HEK293 (cell line): ENCODE data around the gene STPG2.

Experiments used
- TCF7L2 ChIP-seq: IDR thresholded peaks from 2 replicates; pipeline ENCODE4 v1.6.1; 2011; ENCODE audit warnings: low read depth, mild to moderate bottlenecking, inconsistent platforms, low read length, moderate library complexity, borderline replicate concordance
- ZBTB1 ChIP-seq: fragments of 450-650 bp; formaldehyde crosslinking; IDR thresholded peaks from 2 replicates; pipeline ENCODE4 v1.5.1; 2016; ENCODE audit warnings: missing biosample characterization, missing genetic modification characterization
- ZFP37 ChIP-seq: fragments of 450-650 bp; formaldehyde crosslinking; IDR thresholded peaks from 2 replicates; pipeline ENCODE4 v1.5.1; 2016; ENCODE audit warnings: missing biosample characterization, missing genetic modification characterization
- ZNF121 ChIP-seq: fragments of 450-650 bp; formaldehyde crosslinking; IDR thresholded peaks from 2 replicates; pipeline ENCODE4 v1.5.1; 2016; ENCODE audit warnings: missing biosample characterization, missing genetic modification characterization
- ZNF214 ChIP-seq: fragments of 450-650 bp; formaldehyde crosslinking; IDR thresholded peaks from 2 replicates; pipeline ENCODE4 v1.5.1; 2017; ENCODE audit warnings: missing biosample characterization, mild to moderate bottlenecking, missing genetic modification characterization, borderline replicate concordance
- ZNF302 ChIP-seq: fragments of 450-650 bp; formaldehyde crosslinking; IDR thresholded peaks from 2 replicates; pipeline ENCODE4 v1.5.1; 2016; ENCODE audit warnings: missing biosample characterization, missing genetic modification characterization, low read depth
- TF ChIP-seq, protein P1 (sequence below): fragments of 450-650 bp; formaldehyde crosslinking; IDR thresholded peaks from 2 replicates; pipeline ENCODE4 v1.5.1; 2016; ENCODE audit warnings: missing biosample characterization, missing genetic modification characterization
- TF ChIP-seq, protein P2 (sequence below): fragments of 450-650 bp; formaldehyde crosslinking; IDR thresholded peaks from 2 replicates; pipeline ENCODE4 v1.5.1; 2016; ENCODE audit warnings: missing biosample characterization, missing genetic modification characterization

DNA sequence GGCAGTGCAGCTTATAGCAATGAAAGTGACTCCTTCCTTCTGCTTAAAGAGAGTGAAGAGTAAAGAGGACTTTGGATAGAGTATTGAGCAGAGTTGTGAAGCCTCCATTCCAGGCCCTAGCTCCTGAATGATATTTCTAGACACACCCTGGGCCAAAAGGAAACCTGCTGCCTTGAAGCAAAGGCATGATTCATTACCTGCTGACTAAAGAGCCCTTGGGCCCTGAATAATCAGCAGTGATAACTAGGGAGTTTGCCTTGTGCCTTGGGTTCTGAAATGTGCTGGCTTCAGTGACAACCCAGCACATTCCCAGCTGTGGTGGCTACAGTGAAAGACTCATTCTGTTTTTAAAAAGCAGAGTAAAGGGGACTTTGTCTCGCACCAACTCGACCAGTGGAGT lies 49.2 kb downstream of the STPG2 start:
- TF ChIP-seq ZBTB1 = no peak
- TF ChIP-seq, protein P1, sequence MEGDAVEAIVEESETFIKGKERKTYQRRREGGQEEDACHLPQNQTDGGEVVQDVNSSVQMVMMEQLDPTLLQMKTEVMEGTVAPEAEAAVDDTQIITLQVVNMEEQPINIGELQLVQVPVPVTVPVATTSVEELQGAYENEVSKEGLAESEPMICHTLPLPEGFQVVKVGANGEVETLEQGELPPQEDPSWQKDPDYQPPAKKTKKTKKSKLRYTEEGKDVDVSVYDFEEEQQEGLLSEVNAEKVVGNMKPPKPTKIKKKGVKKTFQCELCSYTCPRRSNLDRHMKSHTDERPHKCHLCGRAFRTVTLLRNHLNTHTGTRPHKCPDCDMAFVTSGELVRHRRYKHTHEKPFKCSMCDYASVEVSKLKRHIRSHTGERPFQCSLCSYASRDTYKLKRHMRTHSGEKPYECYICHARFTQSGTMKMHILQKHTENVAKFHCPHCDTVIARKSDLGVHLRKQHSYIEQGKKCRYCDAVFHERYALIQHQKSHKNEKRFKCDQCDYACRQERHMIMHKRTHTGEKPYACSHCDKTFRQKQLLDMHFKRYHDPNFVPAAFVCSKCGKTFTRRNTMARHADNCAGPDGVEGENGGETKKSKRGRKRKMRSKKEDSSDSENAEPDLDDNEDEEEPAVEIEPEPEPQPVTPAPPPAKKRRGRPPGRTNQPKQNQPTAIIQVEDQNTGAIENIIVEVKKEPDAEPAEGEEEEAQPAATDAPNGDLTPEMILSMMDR (tag by site-specific recombination) = no peak
- TF ChIP-seq ZNF121 = no peak
- TF ChIP-seq TCF7L2 = no peak
- TF ChIP-seq ZFP37 (tag by site-specific recombination) = no peak
- TF ChIP-seq, protein P2, sequence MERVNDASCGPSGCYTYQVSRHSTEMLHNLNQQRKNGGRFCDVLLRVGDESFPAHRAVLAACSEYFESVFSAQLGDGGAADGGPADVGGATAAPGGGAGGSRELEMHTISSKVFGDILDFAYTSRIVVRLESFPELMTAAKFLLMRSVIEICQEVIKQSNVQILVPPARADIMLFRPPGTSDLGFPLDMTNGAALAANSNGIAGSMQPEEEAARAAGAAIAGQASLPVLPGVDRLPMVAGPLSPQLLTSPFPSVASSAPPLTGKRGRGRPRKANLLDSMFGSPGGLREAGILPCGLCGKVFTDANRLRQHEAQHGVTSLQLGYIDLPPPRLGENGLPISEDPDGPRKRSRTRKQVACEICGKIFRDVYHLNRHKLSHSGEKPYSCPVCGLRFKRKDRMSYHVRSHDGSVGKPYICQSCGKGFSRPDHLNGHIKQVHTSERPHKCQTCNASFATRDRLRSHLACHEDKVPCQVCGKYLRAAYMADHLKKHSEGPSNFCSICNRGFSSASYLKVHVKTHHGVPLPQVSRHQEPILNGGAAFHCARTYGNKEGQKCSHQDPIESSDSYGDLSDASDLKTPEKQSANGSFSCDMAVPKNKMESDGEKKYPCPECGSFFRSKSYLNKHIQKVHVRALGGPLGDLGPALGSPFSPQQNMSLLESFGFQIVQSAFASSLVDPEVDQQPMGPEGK (tag by site-specific recombination) = no peak
- TF ChIP-seq ZNF214 (tag by site-specific recombination) = no peak
- no peak for TF ChIP-seq ZNF302 (tag by site-specific recombination)
